ENCODE measurements around the gene CKS2.
"Not testable (repeated sequence)": the region's sequence is repeated elsewhere in the genome, so short reads cannot be mapped to it uniquely, and the experiment has no call there.

The CKS2 gene

DNA sequence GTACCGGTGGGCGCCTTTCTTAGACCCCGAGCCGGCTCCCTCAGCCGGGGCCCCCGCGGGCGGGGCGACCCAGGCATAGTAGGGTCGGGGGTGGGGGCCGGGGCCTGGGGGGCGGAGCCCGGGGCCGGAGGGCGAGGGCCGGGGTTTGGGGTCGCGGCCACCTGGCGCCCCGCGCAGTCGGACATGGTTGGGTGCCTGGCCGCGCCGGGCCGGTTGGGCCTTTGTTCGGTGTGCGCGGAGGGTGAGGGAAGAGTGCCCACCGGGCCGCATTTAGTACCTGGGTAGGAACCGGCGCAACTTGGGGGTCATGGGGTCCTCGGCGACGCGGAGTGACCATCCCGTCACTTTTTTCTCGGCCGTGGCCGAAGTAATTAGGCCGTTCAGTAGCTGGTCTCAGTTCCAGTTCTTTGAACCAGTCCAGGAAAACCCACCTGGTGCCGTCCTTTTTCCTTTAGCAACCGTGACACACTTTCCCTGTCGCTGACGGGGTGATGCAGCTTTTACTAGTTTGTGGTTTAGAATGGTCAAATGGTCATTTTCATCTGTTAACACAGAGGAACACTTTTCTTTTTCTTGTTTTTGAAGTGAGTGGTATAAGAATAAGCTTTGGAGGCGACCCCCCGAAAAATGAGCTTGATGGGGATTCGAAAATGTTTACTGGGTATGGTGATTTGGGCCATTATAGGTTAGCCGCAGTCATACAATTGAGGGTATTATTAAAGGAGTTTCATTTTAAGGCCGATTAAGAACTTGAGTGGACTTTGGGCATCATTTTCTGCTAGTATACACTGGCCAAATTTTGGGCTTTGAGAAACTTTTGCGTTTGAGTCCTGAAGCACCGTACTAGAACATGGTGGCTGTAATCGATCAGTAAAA, 589 bp downstream of the CKS2 start:
- no peak for DNase-seq

DNA sequence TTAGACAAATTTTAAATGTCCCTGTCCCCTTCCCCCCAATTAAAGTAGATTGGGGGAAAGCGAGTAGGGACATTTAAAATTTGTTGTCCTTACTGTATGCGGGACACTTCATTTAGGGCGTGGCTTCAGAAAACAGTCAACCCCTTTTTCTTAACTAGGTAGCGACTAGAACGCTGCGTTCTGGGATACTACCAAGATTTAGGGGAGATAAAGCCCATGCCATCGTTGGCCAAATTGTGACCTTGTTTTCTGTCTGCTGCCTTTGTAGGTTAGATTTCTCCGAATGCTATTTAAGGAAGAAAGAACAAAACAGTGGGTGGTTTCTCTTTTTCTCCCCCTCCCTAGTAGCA, 1.2 kb downstream of the CKS2 start:
- DNase-seq, result no peak

- no peak for DNase-seq
Measured at GRCh38 chr9:89313842-89314241, 2.8 kb downstream of the CKS2 start.

DNA sequence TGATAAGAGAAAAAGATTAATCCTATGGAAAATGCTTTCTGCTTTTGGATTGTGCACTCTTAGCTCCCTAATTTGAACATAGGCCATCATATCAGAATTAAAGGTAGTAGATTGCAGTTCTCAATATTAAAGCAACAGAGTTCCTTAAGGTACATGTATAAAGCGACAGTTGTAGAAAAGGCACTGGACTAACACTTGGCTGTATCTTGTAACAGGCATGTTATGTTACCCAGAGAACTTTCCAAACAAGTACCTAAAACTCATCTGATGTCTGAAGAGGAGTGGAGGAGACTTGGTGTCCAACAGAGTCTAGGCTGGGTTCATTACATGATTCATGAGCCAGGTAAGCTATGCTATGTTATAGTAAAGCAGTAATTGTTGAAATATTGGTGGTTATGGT, 4.0 kb downstream of the CKS2 start:
- no peak for DNase-seq

DNA sequence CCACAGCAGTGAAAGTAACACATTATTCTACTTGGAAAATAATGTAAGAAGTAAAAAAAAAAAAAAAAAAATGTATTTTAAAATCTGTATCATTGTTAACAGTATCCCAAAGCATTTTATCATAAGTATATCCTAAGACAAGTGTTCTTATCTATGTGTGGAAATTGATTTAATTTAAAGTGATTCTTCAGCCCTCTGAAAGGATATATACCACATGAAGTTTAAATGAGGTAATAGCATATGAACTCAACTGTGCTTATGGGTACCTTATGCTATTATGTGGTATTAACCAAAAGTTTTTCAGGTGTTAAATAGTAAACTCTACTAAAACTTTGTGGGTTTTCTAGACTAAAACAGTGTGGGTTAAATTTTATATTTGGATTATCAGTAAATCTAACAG, 4.5 kb downstream of the CKS2 start:
- no peak for DNase-seq

DNA sequence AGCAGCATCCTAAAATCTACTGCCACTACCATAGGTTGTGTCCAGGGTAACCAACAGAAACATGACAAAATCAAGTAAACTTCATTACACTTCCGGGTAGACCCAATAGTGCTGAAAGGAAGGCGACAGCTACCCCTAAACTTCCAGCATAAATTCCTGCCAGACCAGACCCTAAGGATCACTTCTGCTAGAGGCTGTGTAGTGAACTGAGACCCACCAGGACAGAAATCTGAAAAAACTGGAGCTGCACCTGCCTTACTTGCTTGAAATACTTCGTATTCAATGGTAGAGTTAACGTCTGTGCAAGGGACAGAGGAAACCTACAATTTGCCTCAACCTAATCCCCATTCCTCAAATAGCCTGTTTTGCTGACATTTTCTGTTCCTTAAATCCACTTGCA, 6.3 kb downstream of the CKS2 start:
- no peak for DNase-seq

DNA sequence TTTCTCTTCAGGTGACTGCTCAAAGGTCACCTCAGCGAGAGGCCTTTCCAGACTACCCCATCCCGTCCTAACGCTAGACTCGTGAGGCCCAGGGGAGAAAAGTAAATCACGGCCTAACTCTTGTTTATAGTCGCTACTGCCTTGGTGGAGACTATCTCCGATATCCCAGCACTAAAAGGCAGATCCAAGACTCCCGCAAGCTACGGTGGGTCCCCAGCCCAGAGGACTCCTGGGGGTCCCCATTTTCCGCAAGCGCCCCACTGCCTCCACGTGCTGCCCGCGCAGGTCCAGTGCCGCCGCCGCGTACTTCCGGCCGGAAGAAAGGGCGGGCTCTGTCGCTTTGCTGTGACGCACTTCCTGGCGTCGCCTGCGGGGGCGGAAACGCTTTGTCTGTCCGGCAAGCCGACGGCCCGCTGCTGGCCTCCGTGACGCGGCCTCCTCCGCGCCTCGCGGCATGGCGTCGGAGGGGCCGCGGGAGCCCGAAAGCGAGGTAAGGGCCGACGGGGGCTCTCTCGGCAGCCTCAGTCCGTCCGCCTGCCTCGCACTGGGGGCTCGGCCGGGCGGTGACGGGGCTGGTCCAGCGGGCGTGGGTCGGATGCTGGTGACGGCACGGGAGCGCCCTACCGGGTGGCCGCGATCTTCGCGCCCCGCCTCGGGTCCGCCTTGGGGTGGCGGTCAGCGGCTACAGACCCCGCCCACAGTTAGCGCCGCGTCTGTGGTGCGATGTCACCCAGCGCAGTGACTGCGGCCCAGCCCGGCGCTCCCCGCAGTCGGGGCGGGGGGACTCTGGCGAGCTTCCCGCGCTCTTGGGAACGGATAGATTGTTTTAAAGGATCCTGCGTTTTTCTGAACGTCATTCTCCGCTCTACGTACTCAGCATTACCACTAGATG, 7.4 kb downstream of the CKS2 start, which contains the start of gene SECISBP2:
Gene SECISBP2 (plus strand): TSS at position 378 of the 892 bp plus-strand sequence. CDS start 77 bp downstream, at position 455.
- DNase-seq, result peak; percentile 93 to 96

DNA sequence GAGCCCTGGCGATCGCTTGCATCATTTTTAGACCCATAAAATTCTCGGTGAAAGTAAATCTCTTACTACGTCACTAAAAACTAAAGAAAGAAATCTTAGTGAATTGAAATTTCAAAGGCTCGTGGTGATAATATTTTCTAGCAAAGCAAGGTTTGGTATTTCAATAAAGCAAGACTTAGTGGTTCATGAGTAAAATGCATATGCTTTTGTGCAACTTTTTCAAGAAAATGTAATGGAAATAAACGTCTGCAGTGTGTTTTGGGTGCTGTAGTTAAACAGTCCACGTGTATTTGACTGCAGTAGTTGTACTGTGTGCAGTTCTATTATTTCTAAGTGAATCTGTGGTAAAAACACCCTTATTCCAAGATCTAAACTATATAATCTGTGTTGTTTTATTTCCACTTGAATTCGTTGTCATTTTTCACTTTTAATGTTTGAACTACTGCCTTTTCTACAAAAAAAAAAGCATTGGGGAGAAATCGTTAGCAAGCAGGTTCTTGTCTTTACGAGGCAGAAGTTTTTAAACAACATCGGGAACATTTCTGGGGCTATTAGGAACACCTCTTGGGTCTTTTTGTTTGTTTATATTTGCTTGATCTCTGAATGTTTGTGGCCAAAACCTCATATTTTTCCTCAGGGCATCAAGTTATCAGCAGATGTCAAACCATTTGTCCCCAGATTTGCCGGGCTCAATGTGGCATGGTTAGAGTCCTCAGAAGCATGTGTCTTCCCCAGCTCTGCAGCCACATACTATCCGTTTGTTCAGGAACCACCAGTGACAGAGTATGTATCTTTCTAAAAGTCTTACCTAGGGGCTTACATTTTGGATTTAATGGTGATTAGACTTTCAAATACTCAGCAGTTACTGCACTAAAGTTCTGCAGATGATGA, 8.3 kb downstream of the CKS2 start:
- no peak for DNase-seq

DNA sequence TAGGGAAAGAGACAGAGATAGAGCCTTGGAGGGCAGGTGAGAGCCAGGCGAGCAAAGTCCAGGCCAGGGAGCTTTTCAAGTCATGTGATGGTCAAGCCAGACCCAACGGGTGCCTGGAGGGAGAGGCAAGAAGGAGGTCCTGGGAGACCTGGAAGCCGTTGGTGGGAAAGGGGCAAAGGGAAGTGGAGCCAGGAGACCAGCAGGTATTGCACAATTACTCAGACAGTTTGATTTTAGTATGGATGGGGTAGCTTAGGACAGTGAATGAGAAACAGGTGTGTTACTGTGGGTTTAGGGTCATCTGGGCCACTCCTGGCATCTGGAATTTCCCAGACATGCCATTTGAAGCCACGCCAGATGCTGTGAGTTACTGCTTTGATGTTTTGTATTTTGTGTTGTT, 12.4 kb downstream of the CKS2 start:
- DNase-seq, result no peak

- no peak for DNase-seq
Measured at GRCh38 chr9:89325733-89326132, 14.7 kb downstream of the CKS2 start.

DNA sequence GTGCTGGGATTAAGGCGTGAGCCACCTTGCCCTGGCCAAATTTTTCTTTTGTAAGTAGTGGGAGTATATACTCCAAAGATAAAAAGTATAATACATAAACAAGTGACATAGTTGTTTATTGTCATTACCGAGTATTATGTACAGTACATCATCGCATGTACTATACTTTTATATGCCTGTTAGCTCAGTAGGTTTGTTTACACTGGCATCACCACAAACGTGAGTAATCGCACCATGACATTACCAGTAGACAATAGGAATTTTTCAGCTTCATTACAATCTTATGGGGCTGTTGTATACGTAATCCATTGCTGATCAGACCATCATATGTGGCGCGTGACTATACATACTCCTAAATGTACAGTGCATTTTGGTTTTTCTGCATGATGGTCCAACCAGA, 17.1 kb downstream of the CKS2 start:
- no peak for DNase-seq

DNA sequence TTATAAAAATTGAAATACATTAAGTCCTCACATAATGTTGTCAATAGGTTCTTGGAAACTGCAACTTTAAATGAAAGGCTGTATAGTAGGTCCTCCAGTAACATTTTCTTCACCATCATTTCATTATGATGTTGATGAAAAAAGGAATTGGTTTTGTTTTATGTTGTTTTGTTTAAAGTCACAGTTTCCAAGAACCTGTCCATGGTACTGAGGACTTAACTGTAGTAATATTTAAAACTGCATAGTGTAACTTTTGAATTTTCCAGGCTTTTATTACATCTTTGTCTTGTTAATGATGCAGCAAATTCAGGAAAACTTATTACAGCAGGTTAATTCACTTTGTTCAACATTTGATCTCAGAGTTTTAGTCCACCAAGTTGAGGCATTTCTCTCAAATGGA, 18.9 kb downstream of the CKS2 start:
- no peak for DNase-seq

GRCh38 chr9:89330513-89330912, 19.5 kb downstream of the CKS2 start:
- no peak for DNase-seq

DNA sequence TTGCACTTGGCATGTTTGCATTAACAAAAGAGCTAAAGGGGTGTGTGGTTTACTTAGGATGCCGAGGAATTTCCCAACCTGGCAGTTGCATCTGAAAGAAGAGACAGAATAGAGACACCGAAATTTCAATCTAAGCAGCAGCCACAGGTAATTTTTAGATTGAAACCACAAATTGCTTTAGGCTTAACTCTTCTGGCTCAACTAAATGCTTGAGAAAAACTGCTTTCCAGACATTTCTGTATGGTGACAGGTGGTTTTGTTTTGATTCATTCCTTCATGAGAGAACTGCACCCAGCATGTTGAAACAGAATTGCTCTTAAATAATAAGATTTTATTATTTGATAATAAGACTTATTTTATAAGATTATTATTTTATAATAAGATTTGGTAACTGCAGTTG, 28.8 kb downstream of the CKS2 start:
- no peak for DNase-seq

- DNase-seq, result no peak
Measured at GRCh38 chr9:89340332-89340731, 29.3 kb downstream of the CKS2 start.

GRCh38 chr9:89342213-89342612, 31.2 kb downstream of the CKS2 start:
- DNase-seq, result no peak

DNA sequence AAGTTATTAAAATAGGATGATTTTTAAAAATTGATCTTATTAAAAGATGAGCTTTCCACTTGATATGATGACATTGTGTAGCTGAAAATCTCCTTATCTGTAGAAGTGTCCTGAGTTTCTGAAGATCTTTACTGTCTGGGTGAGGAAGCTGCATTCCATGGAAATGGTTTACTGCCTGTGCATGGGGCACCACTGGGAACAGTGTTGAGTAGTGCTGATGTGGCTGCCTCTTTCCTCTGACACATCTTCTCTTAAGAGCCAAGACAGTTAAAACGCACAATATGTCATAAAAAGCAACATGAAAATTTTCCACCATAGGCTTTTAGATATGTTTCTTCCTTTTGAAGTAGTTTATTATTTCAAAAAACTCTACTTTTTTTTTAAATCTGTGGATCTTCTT, 32.0 kb downstream of the CKS2 start:
- no peak for DNase-seq

- not testable (repeated sequence) for DNase-seq
Measured at GRCh38 chr9:89343812-89344211, 32.8 kb downstream of the CKS2 start.

- no peak for DNase-seq
Measured at GRCh38 chr9:89345476-89345875, 34.5 kb downstream of the CKS2 start.

- no peak for DNase-seq
Measured at GRCh38 chr9:89346696-89347095, 35.7 kb downstream of the CKS2 start.

DNA sequence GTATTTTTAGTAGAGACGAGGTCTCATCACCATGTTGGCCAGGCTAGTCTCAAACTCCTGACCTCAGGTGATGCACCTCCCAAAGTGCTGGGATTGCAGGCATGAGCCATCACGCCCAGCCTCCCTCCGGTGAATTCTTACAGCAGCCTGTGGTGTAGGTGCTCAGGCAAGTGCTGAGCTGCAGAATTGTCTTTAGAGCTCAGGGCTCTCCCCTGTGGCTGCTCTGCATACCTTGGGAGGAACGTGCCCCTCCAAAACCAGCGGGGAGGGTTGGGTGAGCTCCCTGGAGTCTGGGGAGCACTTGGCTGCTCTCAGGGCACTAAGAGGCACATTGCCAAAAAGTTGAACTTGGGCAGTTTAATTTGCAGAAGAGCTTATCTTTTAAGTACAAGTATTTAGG, 36.7 kb downstream of the CKS2 start:
- no peak for DNase-seq

GRCh38 chr9:89349607-89350006, 38.6 kb downstream of the CKS2 start:
- DNase-seq, result no peak

DNA sequence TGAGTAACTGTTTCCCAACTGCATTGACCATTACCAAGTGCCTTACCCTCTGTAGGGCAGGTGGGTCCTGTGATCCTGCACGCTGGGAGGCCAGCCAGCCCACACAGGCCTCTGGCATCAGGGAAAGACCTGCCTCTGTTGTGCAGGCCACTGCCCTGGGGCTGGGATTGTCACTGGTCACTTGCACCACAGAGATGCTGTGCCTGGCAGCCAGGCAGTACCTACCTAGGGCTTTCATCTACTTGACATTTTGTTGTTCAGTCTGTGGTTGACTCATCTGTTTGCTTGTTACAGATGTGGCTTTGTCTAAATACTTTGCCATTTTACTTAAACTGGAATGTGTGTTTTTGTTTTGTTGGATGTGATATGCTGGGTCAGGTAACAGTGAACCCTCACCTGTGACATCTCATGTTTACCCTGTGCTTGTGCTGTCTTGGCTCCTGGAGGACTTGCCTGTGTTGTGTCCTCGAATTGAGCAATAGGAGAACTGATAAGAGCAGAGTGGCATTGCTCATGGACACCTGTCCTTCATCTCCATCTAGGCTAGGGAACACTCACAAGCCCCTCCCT, 40.1 kb downstream of the CKS2 start:
- no peak for DNase-seq

All from stimulated activated CD4-positive, alpha-beta T cell treated with anti-CD3 and anti-CD28 coated beads, Interleukin-2, amount 100 ng/mL, for 48 hours (primary cell).